ENCODE measurements around the gene CYBC1. TPM values are rescaled to one million over a fixed set of nuclear protein-coding genes. Genes with fewer than 3 reads are reported as not detected.
"Not testable (repeated sequence)": the region's sequence is repeated elsewhere in the genome, so short reads cannot be mapped to it uniquely, and the experiment has no call there.

CYBC1 gene
- total RNA-seq, 1 experiment from 2014 or later: 107 TPM

DNA sequence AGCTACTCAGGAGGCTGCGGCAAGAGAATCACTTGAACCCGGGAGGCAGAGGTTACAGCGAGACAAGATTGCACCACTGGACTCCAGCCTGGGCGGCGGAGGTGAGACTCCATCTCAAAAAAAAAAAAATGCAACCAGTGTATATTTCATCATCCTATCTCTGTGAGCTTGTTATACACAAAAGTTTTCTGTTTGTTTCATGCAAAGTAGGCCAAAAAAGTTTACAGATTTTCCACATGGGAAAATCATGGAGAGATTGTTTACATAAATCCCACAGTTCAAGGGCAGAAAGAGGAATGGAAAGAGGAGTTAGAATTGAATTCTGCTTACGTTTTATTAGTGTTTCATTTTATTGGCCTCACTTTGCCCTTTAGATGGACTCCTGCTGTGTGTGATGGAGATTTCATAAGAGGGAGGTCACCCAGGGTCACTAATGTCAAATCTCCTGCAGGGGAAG lies 32.7 kb upstream of the CYBC1 start:
- in situ Hi-C loops (cut with HindIII; ENCODE audit: low pct_unique_long_range_greater_than_20kb, low sequenced_read_pairs): no loop called here
- no peak for DNase-seq (ENCODE audit: low read depth)

DNA sequence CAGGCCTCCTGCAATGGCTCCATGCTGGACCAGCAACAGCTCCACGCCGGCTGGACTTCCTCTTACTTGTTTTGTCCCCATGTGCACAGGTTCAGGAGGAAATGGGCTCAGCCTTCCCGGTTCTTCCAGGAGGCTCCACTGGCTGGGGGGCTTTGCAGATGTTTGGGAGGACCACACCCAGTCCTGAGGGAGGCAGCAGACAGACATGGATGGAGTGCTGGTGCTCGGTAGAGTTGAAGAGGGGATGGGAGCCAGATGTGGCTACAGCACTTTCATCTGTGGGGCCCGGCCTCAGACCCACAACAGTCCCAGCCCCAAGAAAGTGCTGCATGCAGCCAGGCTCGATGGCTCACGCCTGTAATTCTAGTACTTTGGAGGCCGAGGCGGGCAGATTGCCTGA lies 29.8 kb upstream of the CYBC1 start:
- in situ Hi-C loops (cut with HindIII; ENCODE audit: low pct_unique_long_range_greater_than_20kb, low sequenced_read_pairs): no loop called here
- no peak for DNase-seq (ENCODE audit: low read depth)

DNA sequence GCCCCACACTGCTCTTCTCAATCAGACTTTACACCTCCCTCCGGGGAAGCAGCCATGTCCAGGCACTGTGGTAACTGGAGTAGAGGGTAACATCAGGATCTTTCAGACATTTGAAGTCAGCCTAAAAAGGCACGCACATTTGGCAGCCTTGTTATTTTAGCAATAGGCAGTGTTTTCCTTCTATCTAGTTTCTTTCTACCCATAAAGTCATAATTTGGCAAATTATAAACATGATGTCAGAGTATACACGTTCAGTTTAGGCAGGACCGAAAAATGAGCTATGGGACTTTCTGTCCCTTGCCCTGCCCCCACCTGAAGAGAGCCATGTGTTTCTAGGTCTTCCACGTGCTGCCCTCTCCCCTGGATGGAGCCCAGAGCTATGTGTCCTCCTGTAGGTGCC lies 29.1 kb upstream of the CYBC1 start:
- in situ Hi-C loops (cut with HindIII; ENCODE audit: low pct_unique_long_range_greater_than_20kb, low sequenced_read_pairs): no loop called here
- no peak for DNase-seq (ENCODE audit: low read depth)

DNA sequence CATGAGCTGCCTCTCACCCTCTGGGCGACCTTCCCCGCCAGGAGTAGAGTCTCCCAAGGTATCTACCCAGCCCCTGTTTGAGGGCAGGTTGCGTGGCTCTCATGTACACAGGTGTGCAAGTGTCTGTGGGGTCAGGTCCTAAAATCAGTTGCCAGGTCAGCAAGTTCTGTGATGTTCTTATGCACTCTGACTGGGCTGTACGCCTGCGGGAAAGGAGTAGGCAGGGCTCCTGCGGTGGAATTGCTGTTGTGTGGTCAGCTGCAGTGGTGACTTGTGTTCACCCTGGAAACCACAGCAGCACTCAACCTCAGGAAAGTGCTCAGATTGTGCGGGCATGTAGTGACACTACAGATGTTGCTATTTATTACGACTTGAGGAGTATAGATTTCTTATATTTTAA lies 27.4 kb upstream of the CYBC1 start:
- DNase-seq (ENCODE audit: low read depth): no peak
- in situ Hi-C loops (cut with HindIII; ENCODE audit: low pct_unique_long_range_greater_than_20kb, low sequenced_read_pairs): no loop called here

DNA sequence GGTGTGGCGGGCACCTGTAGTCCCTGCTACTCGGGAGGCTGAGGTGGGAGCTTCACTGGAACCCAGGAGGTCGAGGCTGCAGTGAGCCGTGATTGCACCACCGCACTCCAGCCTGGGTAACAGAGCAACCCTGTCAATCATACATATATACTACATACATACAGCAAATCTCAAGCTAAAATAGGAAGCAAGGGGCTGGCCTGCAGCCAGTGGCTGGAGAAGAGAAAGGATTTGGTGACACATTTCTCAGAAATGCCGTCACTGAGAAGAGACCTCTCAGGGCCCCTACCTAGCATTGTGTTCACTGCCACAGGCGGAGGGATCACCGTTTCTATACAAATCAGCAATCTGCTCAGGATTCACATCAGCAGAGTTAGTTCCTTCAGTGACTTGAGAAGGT lies 24.9 kb upstream of the CYBC1 start:
- no peak for DNase-seq (ENCODE audit: low read depth)
- in situ Hi-C loops (cut with HindIII; ENCODE audit: low pct_unique_long_range_greater_than_20kb, low sequenced_read_pairs): no loop called here

GRCh38 chr17:82474223-82475010 lies 23.9 kb upstream of the CYBC1 start:
- in situ Hi-C loops (cut with HindIII; ENCODE audit: low pct_unique_long_range_greater_than_20kb, low sequenced_read_pairs): no loop called here

DNA sequence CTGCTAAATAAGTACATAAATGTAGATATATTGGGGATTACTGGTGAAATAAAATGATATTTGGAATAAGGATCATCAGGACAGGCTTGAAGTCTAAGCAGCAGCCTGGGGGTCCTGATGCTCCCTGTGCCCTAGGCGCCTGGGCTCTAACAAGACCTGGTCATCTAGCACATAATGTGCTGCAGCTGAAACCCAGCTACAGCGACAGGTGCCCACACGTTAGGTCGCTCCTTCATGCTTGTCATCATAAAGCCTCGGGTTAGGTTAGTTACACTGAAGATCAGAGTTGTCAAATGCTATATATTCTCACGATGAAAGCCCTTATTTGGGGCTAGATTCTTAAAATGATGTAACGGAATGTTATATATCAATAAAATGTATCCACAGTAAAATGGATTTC lies 19.5 kb upstream of the CYBC1 start:
- no peak for DNase-seq (ENCODE audit: low read depth)
- in situ Hi-C loops (cut with HindIII; ENCODE audit: low pct_unique_long_range_greater_than_20kb, low sequenced_read_pairs): no loop called here

More at GRCh38 chr17:82474223-82475010, 23.9 kb upstream of the CYBC1 start:
- no peak for DNase-seq (ENCODE audit: low read depth)

DNA sequence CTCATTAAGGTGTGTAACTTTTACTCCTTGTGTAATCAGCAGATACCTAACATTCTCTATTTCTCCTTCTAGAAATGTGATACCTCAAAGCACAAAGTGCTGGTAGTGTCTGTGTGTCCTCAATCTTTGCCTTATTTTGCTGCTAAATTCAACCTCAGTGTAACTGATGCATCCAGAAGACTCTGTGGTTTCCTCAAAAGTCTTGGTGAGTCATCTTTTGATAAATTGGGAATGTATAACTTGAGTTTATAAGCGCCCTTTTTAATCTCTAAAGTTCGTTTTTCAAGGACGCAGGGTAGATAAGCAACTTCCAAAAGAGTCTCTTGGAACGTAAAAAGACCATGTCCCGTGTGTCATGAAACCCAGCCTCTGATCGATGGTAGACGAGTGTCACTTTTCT lies 18.1 kb upstream of the CYBC1 start:
- in situ Hi-C loops (cut with HindIII; ENCODE audit: low pct_unique_long_range_greater_than_20kb, low sequenced_read_pairs): no loop called here
- no peak for DNase-seq (ENCODE audit: low read depth)

DNA sequence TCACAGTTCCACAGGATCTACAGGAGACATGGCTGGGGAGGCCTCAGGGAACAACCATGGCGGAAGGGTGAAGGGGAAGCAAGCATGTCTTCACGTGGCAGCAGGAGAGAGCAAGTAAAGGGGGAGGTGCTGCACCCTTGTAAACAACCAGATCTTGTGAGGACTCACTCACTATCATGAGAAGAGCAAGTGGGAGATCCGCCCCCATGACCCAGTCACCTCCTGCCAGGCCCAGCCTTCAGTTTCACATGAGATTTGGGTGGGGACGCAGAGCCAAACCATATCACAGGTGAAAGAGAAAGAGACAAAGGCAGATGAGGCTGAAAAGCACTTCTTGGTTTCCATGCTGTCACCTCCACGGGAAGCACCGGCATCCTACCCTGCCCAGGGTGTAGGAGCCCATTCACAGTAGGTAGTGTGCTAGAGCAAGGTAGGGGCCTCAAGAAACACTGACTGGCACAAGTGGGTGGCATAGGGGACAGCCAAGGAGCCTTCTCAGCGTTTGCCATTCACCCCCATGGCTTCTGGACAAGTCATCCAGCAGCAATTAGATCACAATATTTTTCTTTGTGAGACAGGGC lies 14.6 kb upstream of the CYBC1 start:
- DNase-seq (ENCODE audit: low read depth): no peak
- in situ Hi-C loops (cut with HindIII; ENCODE audit: low pct_unique_long_range_greater_than_20kb, low sequenced_read_pairs): no loop called here

GRCh38 chr17:82464567-82464929 lies 14.0 kb upstream of the CYBC1 start:
- in situ Hi-C loops (cut with HindIII; ENCODE audit: low pct_unique_long_range_greater_than_20kb, low sequenced_read_pairs): no loop called here
- DNase-seq (ENCODE audit: low read depth): no peak

- no peak for DNase-seq (ENCODE audit: low read depth)
- in situ Hi-C loops (cut with HindIII; ENCODE audit: low pct_unique_long_range_greater_than_20kb, low sequenced_read_pairs): no loop called here
Observed at GRCh38 chr17:82463925-82464566, 13.5 kb upstream of the CYBC1 start.

- DNase-seq (ENCODE audit: low read depth): no peak
- in situ Hi-C loops (cut with HindIII; ENCODE audit: low pct_unique_long_range_greater_than_20kb, low sequenced_read_pairs): no loop called here
Observed at GRCh38 chr17:82463391-82463790, 12.8 kb upstream of the CYBC1 start.

DNA sequence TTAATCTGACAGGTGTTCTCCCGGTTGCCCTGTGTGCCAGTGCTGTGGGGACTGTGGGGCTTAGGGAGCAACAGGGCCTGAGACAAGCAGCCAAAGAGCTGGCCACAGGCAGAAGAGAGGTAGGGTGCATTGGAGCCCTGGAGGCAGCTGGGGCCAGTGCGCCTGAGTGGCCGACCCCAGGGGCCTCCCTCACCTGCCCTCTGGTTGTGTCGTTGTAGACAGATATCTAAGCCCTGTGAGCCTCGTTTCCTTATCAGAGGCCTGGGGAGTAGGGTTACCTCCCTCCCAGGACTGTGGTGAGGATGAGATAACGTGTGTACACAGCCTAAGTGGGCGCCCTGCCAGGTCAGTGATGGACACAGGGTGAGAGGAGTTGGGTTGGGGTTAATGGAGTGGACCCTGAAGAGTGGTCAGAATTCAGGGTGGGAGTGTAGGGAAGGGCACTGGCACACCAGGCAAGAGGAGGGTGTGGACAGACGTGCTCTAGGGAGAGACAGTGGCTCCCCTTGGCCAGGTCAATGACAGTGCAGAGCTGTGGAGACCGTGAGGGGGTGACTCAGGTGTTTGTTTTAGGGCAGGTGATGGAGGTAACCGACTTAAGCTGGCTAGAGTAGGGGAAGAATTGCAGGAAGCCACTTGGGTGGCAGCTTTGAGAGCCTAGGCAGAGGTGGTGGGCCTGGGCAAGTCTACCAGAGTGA lies 11.4 kb upstream of the CYBC1 start:
- in situ Hi-C loops (cut with HindIII; ENCODE audit: low pct_unique_long_range_greater_than_20kb, low sequenced_read_pairs): no loop called here

DNA sequence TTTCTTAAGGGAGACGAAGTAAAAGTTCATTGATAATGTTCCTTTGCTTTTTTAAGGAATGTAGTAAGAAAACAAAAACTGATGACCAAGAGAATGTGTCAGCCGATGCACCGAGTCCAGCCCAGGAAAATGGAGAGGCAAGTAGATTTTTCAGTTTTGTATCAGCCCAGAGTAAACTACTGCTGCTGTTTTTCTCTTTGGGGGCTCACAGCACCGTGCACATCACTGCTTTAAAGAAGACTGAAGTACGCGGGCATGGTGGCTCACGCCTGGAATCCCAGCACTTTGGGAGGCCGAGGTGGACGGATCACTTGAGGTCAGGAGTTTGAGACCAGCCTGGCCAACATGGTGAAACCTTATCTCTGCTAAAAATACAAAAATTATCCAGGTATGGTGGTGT lies 9.4 kb upstream of the CYBC1 start:
- in situ Hi-C loops (cut with HindIII; ENCODE audit: low pct_unique_long_range_greater_than_20kb, low sequenced_read_pairs); DNase-seq (ENCODE audit: low read depth): not testable (repeated sequence)

More for the DNA sequence above, 11.4 kb upstream of the CYBC1 start:
- DNase-seq (ENCODE audit: low read depth): no peak

GRCh38 chr17:82458885-82459424 lies 8.4 kb upstream of the CYBC1 start:
- in situ Hi-C loops (cut with HindIII; ENCODE audit: low pct_unique_long_range_greater_than_20kb, low sequenced_read_pairs): no loop called here
- DNase-seq (ENCODE audit: low read depth): peak; percentile 28

DNA sequence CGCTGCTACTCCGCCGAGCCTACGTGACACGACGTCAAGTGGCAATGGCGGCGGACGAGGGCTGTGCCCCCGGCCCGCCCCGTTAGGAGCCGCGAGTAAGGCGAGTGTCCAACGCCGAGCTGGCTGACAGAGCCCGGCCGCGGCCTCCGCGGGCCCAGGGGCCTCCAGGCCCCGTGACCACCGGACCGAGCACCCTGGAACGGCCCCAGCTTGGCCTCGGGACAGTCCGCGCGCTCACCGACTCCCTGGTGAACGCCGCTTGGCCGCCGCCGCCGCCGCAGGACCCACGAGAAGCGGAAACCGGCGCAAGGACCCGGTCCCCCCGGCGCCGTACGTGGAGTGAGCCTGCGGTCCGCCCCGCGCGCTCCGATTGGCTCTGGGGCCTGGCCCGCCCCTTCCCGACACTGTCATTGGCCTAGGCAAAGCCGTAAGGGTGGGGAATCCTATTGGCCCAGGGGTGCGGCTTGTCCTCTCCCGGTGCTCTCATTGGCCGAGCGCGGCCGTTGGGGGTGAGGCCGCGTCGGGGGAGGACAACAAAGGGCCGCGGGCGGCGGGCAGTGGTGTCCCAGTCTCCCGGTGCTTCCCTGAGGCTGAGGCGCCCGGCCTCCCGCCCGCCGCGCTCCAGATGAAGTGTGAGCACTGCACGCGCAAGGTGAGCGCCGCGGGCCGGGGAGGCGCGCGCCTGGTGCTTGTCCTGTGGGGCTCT lies 7.8 kb upstream of the CYBC1 start, which contains the start of gene NARF:
Gene NARF (plus strand): TSS at position 563 of the 706 bp plus-strand sequence. CDS start 63 bp downstream, at position 626.
- in situ Hi-C loops (cut with HindIII; ENCODE audit: low pct_unique_long_range_greater_than_20kb, low sequenced_read_pairs): no loop called here

DNA sequence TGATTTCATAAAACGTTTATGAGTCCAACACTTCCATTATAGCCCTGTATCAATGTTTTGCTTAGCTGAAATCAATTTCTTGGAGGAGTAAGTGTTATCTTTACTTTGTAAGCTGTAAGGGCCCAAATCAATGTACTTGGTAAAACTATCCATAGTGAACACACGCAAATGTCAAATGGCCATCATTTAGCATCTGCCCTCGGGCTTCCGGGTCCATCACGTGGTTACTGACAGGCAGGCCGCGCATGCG lies 7.3 kb upstream of the CYBC1 start:
- in situ Hi-C loops (cut with HindIII; ENCODE audit: low pct_unique_long_range_greater_than_20kb, low sequenced_read_pairs): no loop called here
- DNase-seq (ENCODE audit: low read depth): no peak

More for the DNA sequence above, 7.8 kb upstream of the CYBC1 start, which contains the start of gene NARF:
- peak; percentile 98 for DNase-seq (ENCODE audit: low read depth)

All from Caki2 (cell line).